Measurements from ENCODE around the gene HSPB1.

- TF ChIP-seq EP300 (IDR thresholded peaks at IDR 0.05; ENCODE audit: borderline replicate concordance) (no peak), TAF1 (IDR thresholded peaks at IDR 0.05; ENCODE audit: low read depth) (no peak)
These were observed 29.6 kb downstream of the HSPB1 start for GRCh38 chr7:76332078-76332477.
